Upper lobe of left lung (tissue), 4 donors: ENCODE measurements around the gene F5.

Experiments
- CTCF ChIP-seq, 6 experiments: fragments of 450-650 bp in 4 of 6; fragments of 200-600 bp in 2 of 6; sonication (generic) in 2 of 6; IDR thresholded peaks; one replicate each; pipeline ENCODE4 v1.5.1; 2016 to 2019; ENCODE audit warnings: antibody characterized with exemption in 6 of 6
- EP300 ChIP-seq, 4 donors: sonication (generic); formaldehyde crosslinking; IDR thresholded peaks; one replicate each; pipeline ENCODE4 v1.5.1; 2017; ENCODE audit warnings: antibody characterized with exemption in 4 of 4, control low read depth in 2 of 4
- POLR2A ChIP-seq, 4 donors: fragments of 450-650 bp; IDR thresholded peaks; one replicate each; pipeline ENCODE4 v1.5.1; 2016 to 2017; ENCODE audit warnings: antibody characterized with exemption in 4 of 4, mild to moderate bottlenecking in 2 of 4
- POLR2AphosphoS5 ChIP-seq, 2 donors: sonication (generic); formaldehyde crosslinking; IDR thresholded peaks; one replicate each; pipeline ENCODE4 v1.5.1; 2017; ENCODE audit warnings: antibody characterized with exemption in 2 of 2

GRCh38 chr1:169508432-169509338, 77.6 kb downstream of the F5 start:
- no peak for TF ChIP-seq CTCF (IDR thresholded peaks at IDR 0.05)
- TF ChIP-seq EP300 (IDR thresholded peaks at IDR 0.05): no peak
- TF ChIP-seq POLR2AphosphoS5 (IDR thresholded peaks at IDR 0.05): no peak
- no peak for TF ChIP-seq POLR2A (IDR thresholded peaks at IDR 0.05)
